ENCODE results near the gene GPHB5. TPM values are rescaled to one million over a fixed set of nuclear protein-coding genes. Genes with fewer than 3 reads are reported as not detected.

GPHB5 gene
- total RNA-seq, 3 donors from 2014 or later (not counting 1 experiment from before 2014, with no cell fraction given) = not detected

- WGBS (ENCODE audit: insufficient coverage) = 91% methylated on average over 7 of the region's 7 CpGs
- no peaks in the 10 kb centered on the region for H3K4me1 ChIP-seq (ENCODE audit: control insufficient read depth, insufficient read depth, low read length)
- peaks cover 0 to 13% of the 10 kb centered on the region in 2 donors for H3K4me1 Mint-ChIP-seq
- no peak overlapping the region for H3K27ac Mint-ChIP-seq
- H3K9me3 Mint-ChIP-seq = no peaks in the 10 kb centered on the region
- intact Hi-C loops (cut with micrococcal nuclease) = no loop called here
- no peaks in the 10 kb centered on the region for H3K36me3 Mint-ChIP-seq
- no peak overlapping the region for H3K4me3 ChIP-seq (ENCODE audit: low read length)
- no peak overlapping the region for H3K4me3 Mint-ChIP-seq
- TF ChIP-seq, protein P1, sequence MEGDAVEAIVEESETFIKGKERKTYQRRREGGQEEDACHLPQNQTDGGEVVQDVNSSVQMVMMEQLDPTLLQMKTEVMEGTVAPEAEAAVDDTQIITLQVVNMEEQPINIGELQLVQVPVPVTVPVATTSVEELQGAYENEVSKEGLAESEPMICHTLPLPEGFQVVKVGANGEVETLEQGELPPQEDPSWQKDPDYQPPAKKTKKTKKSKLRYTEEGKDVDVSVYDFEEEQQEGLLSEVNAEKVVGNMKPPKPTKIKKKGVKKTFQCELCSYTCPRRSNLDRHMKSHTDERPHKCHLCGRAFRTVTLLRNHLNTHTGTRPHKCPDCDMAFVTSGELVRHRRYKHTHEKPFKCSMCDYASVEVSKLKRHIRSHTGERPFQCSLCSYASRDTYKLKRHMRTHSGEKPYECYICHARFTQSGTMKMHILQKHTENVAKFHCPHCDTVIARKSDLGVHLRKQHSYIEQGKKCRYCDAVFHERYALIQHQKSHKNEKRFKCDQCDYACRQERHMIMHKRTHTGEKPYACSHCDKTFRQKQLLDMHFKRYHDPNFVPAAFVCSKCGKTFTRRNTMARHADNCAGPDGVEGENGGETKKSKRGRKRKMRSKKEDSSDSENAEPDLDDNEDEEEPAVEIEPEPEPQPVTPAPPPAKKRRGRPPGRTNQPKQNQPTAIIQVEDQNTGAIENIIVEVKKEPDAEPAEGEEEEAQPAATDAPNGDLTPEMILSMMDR (IDR thresholded peaks at IDR 0.05) = no peak
- no peak for ATAC-seq
- H3K36me3 ChIP-seq (ENCODE audit: control insufficient read depth, insufficient read depth, low read length) = no peaks in the 10 kb centered on the region
- peaks cover 2 to 27% of the 10 kb centered on the region in 2 donors for H3K27me3 Mint-ChIP-seq (ENCODE audit: low read depth in 2 of 2)
- H3K9me3 ChIP-seq (ENCODE audit: control insufficient read depth, insufficient read depth, low read length) = no peaks in the 10 kb centered on the region
- no peak overlapping the region for H3K27ac ChIP-seq (ENCODE audit: low read length)
- H3K27me3 ChIP-seq (ENCODE audit: control insufficient read depth, insufficient read depth, low read length) = no peaks in the 10 kb centered on the region
- DNase-seq = no peak
These were observed 39.1 kb upstream of the GPHB5 start for GRCh38 chr14:63357841-63358240.

GRCh38 chr14:63345826-63346225 lies 27.1 kb upstream of the GPHB5 start:
- Mint-ChIP-seq H3K4me1 (no peaks in the 10 kb centered on the region), H3K9me3 (no peaks in the 10 kb centered on the region), H3K27me3 (ENCODE audit: low read depth in 2 of 2) (peaks cover 28 to 35% of the 10 kb centered on the region in 2 donors), H3K4me3 (no peak overlapping the region), H3K36me3 (no peaks in the 10 kb centered on the region), H3K27ac (no peak overlapping the region)
- no peak overlapping the region for H3K4me3 ChIP-seq (ENCODE audit: low read length)
- 72% methylated on average over 3 of the region's 3 CpGs for WGBS (ENCODE audit: insufficient coverage)
- no peaks in the 10 kb centered on the region for H3K36me3 ChIP-seq (ENCODE audit: control insufficient read depth, insufficient read depth, low read length)
- TF ChIP-seq, protein P1 (IDR thresholded peaks at IDR 0.05) = no peak
- DNase-seq (no peak), ATAC-seq (no peak)
- H3K9me3 ChIP-seq (ENCODE audit: control insufficient read depth, insufficient read depth, low read length) = no peaks in the 10 kb centered on the region
- intact Hi-C loops (cut with micrococcal nuclease) = no loop called here
- no peak overlapping the region for H3K27ac ChIP-seq (ENCODE audit: low read length)
- no peaks in the 10 kb centered on the region for H3K27me3 ChIP-seq (ENCODE audit: control insufficient read depth, insufficient read depth, low read length)
- no peaks in the 10 kb centered on the region for H3K4me1 ChIP-seq (ENCODE audit: control insufficient read depth, insufficient read depth, low read length)

GRCh38 chr14:63344336-63344735 lies 25.6 kb upstream of the GPHB5 start:
- H3K4me1 Mint-ChIP-seq = no peaks in the 10 kb centered on the region
- H3K36me3 Mint-ChIP-seq = no peaks in the 10 kb centered on the region
- WGBS (ENCODE audit: insufficient coverage) = 73% methylated on average over 4 of the region's 4 CpGs
- TF ChIP-seq, protein P1 (IDR thresholded peaks at IDR 0.05) = no peak
- no peaks in the 10 kb centered on the region for H3K36me3 ChIP-seq (ENCODE audit: control insufficient read depth, insufficient read depth, low read length)
- no peak overlapping the region for H3K4me3 ChIP-seq (ENCODE audit: low read length)
- no peaks in the 10 kb centered on the region for H3K9me3 Mint-ChIP-seq
- H3K4me1 ChIP-seq (ENCODE audit: control insufficient read depth, insufficient read depth, low read length) = no peaks in the 10 kb centered on the region
- no peak overlapping the region for H3K27ac Mint-ChIP-seq
- H3K27me3 Mint-ChIP-seq (ENCODE audit: low read depth in 2 of 2) = peaks cover 34 to 44% of the 10 kb centered on the region in 2 donors
- no peak for ATAC-seq
- H3K27me3 ChIP-seq (ENCODE audit: control insufficient read depth, insufficient read depth, low read length) = no peaks in the 10 kb centered on the region
- no peak for DNase-seq
- H3K9me3 ChIP-seq (ENCODE audit: control insufficient read depth, insufficient read depth, low read length) = no peaks in the 10 kb centered on the region
- no peak overlapping the region for H3K4me3 Mint-ChIP-seq
- no peak overlapping the region for H3K27ac ChIP-seq (ENCODE audit: low read length)
- intact Hi-C loops (cut with micrococcal nuclease) = no loop called here

GRCh38 chr14:63343878-63344277 lies 25.1 kb upstream of the GPHB5 start:
- Histone ChIP-seq H3K27ac (ENCODE audit: low read length) (no peak overlapping the region), H3K9me3 (ENCODE audit: control insufficient read depth, insufficient read depth, low read length) (no peaks in the 10 kb centered on the region), H3K36me3 (ENCODE audit: control insufficient read depth, insufficient read depth, low read length) (no peaks in the 10 kb centered on the region), H3K4me3 (ENCODE audit: low read length) (no peak overlapping the region), H3K27me3 (ENCODE audit: control insufficient read depth, insufficient read depth, low read length) (no peaks in the 10 kb centered on the region), H3K4me1 (ENCODE audit: control insufficient read depth, insufficient read depth, low read length) (no peaks in the 10 kb centered on the region)
- H3K9me3 Mint-ChIP-seq = no peaks in the 10 kb centered on the region
- no peaks in the 10 kb centered on the region for H3K36me3 Mint-ChIP-seq
- ATAC-seq (no peak), DNase-seq (no peak)
- no CpG with 5 or more reads among the region's 1 CpG for WGBS (ENCODE audit: insufficient coverage)
- intact Hi-C loops (cut with micrococcal nuclease) = no loop called here
- no peak overlapping the region for H3K27ac Mint-ChIP-seq
- peaks cover 34 to 44% of the 10 kb centered on the region in 2 donors for H3K27me3 Mint-ChIP-seq (ENCODE audit: low read depth in 2 of 2)
- TF ChIP-seq, protein P1 (IDR thresholded peaks at IDR 0.05) = no peak
- no peaks in the 10 kb centered on the region for H3K4me1 Mint-ChIP-seq
- no peak overlapping the region for H3K4me3 Mint-ChIP-seq
